Type B pancreatic cell (in vitro differentiated cells): ENCODE results near the gene RABL3. TPM values are rescaled to one million over a fixed set of nuclear protein-coding genes. Genes with fewer than 3 reads are reported as not detected.
"Not testable (repeated sequence)": the region's sequence is repeated elsewhere in the genome, so short reads cannot be mapped to it uniquely, and the experiment has no call there.

ENCODE experiments used
- DNase-seq: peaks from one replicate; pipeline ENCODE4 v3.0.0; 2021; ENCODE audit warnings: mixed read lengths; ENCODE audit not compliant: unreplicated experiment; ENCODE audit errors: extremely low spot score
- H3K27ac Mint-ChIP-seq: 2 replicates; pipeline ENCODE4 v1.8.0; 2021; ENCODE audit warnings: mild to moderate bottlenecking, mixed read lengths
- H3K27me3 Mint-ChIP-seq: 2 replicates; pipeline ENCODE4 v1.8.0; 2021; ENCODE audit warnings: mixed read lengths
- H3K36me3 Mint-ChIP-seq: 2 replicates; pipeline ENCODE4 v1.8.0; 2021; ENCODE audit warnings: mixed read lengths
- H3K4me1 Mint-ChIP-seq: one replicate; pipeline ENCODE4 v1.8.0; 2021; ENCODE audit warnings: mixed read lengths; ENCODE audit not compliant: unreplicated experiment
- H3K4me3 Mint-ChIP-seq: 2 replicates; pipeline ENCODE4 v1.8.0; 2021; ENCODE audit warnings: mild to moderate bottlenecking, mixed read lengths
- H3K9me3 Mint-ChIP-seq: 2 replicates; pipeline ENCODE4 v1.8.0; 2021; ENCODE audit warnings: mixed read lengths
- CTCF ChIP-seq: fragments of 200-600 bp; sonication (generic); conservative IDR thresholded peaks from 2 replicates; pipeline ENCODE4 v1.5.0; 2021; ENCODE audit warnings: antibody characterized with exemption, mild to moderate bottlenecking
- long read RNA-seq: library from polyadenylated mRNA; unstranded; transcript quantifications from one replicate; pipeline ENCODE4 v2.0.0, GENCODE V29; 2020
- total RNA-seq: library from RNA; stranded (reverse); gene quantifications from 2 replicates; pipeline ENCODE4 v1.2.1, GENCODE V29; 2021; ENCODE audit warnings: low replicate concordance

Gene RABL3
- total RNA-seq, result 13.5 and 15.5 TPM in 2 replicates
- long read RNA-seq, transcript RABL3-201 (8 exons, 3,883 nt), result major isoform, 70 of 78 reads
- long read RNA-seq, partial matches to known transcripts, result 2 of 78 reads
- long read RNA-seq, other reads (novel, unspliced or antisense), result 5 of 78 reads

GRCh38 chr3:120742198-120742848 lies at the start of gene RABL3, which contains the start of gene GTF2E1:
TSS of gene RABL3 (minus strand) at chr3:120742516. CDS start at chr3:120742507, 9 bp downstream.
TSS of gene GTF2E1 (plus strand) at chr3:120742744. CDS start at chr3:120750553, 7,809 bp downstream.
- Mint-ChIP-seq H3K9me3 (peaks cover under 1% of the 10 kb centered on the region), H3K27ac (peak within 1 kb of the TSS; percentile 99), H3K4me1 (peaks cover 24% of the 10 kb centered on the region), H3K36me3 (peaks cover 3% of the 10 kb centered on the region), H3K27me3 (no peaks in the 10 kb centered on the region), H3K4me3 (peak within 1 kb of the TSS; percentile 89)
- no peak for TF ChIP-seq CTCF
- peak; percentile 95 for DNase-seq

DNA sequence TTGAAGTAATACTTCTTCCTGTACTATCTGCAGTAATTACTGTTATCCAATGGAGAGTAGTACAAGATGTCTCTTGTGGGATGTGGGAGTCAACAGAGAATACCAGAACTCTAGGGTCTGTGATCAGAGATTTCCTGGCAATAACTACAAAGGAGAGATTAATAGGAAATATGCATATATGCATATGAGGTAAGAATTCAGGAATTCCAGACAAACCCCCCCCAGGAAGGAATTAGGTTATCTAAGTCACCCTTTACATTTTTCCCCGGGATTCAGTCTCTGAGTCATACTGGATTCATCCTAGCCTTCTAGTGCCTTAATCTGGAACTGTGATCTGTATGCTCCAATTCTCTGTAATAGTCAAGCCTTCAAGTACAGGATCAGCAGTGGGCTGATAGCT lies 49.6 kb upstream of the RABL3 start:
- H3K36me3 Mint-ChIP-seq, result no peaks in the 10 kb centered on the region
- H3K9me3 Mint-ChIP-seq, result no peaks in the 10 kb centered on the region
- no peak for TF ChIP-seq CTCF
- no peaks in the 10 kb centered on the region for H3K27me3 Mint-ChIP-seq
- no peak for DNase-seq
- no peak overlapping the region for H3K4me3 Mint-ChIP-seq
- no peaks in the 10 kb centered on the region for H3K4me1 Mint-ChIP-seq
- H3K27ac Mint-ChIP-seq, result no peak overlapping the region

GRCh38 chr3:120791010-120791409 lies 48.7 kb upstream of the RABL3 start:
- no peaks in the 10 kb centered on the region for H3K36me3 Mint-ChIP-seq
- no peak for DNase-seq
- H3K9me3 Mint-ChIP-seq, result no peaks in the 10 kb centered on the region
- no peak overlapping the region for H3K4me3 Mint-ChIP-seq
- no peaks in the 10 kb centered on the region for H3K27me3 Mint-ChIP-seq
- TF ChIP-seq CTCF, result no peak
- H3K27ac Mint-ChIP-seq, result no peak overlapping the region
- H3K4me1 Mint-ChIP-seq, result no peaks in the 10 kb centered on the region

DNA sequence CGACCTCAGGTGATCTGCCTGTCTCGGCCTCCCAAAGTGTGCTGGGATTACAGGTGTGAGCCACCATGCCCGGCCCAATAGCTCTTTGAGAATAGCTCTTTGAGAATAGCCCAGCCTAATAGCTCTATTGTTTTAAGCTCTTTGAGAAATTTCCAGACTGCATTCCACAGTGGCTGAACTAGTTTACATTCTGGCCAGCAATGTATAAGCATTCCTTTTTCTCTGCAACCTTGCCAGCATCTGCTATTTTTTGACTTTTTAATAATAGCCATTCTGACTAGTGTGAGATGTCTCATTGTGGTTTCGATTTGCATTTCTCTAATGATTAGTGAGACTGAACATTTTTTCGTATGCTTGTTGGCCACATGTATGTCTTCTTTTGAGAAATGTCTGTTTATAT lies 43.5 kb upstream of the RABL3 start:
- H3K27me3 Mint-ChIP-seq, H3K9me3 Mint-ChIP-seq, H3K27ac Mint-ChIP-seq, H3K4me3 Mint-ChIP-seq, H3K36me3 Mint-ChIP-seq, DNase-seq, H3K4me1 Mint-ChIP-seq: not testable (repeated sequence)

GRCh38 chr3:120780977-120781376 lies 38.7 kb upstream of the RABL3 start:
- DNase-seq, result no peak
- Mint-ChIP-seq H3K4me1 (no peaks in the 10 kb centered on the region), H3K27ac (no peak overlapping the region), H3K9me3 (no peaks in the 10 kb centered on the region), H3K4me3 (no peak overlapping the region), H3K27me3 (no peaks in the 10 kb centered on the region), H3K36me3 (peaks cover 10% of the 10 kb centered on the region)
- TF ChIP-seq CTCF, result no peak

- H3K4me3 Mint-ChIP-seq, result no peak overlapping the region
- H3K4me1 Mint-ChIP-seq, result no peaks in the 10 kb centered on the region
- no peaks in the 10 kb centered on the region for H3K9me3 Mint-ChIP-seq
- no peak for TF ChIP-seq CTCF
- DNase-seq, result no peak
- no peak overlapping the region for H3K27ac Mint-ChIP-seq
- H3K36me3 Mint-ChIP-seq, result peaks cover 10% of the 10 kb centered on the region
- H3K27me3 Mint-ChIP-seq, result no peaks in the 10 kb centered on the region
Measured at GRCh38 chr3:120778776-120779175, 36.5 kb upstream of the RABL3 start.
